Activated CD8-positive, alpha-beta memory T cell treated with anti-CD3 and anti-CD28 coated beads, Interleukin-2, amount 10 ng/mL, durations not matched to agents 7 days and 5 days (primary cell): ENCODE results near the gene CLK2. TPM values are rescaled to one million over a fixed set of nuclear protein-coding genes. Genes with fewer than 3 reads are reported as not detected.
"Not testable (repeated sequence)": the region's sequence is repeated elsewhere in the genome, so short reads cannot be mapped to it uniquely, and the experiment has no call there.

ENCODE experiments used
- ATAC-seq: fragments of 150-1000 bp; cut with Tn5 transposase; one replicate; pipeline ENCODE4 v1.10.0; 2021; ENCODE audit warnings: moderate library complexity
- CTCF ChIA-PET: fragments of 350-600 bp; sonication (Branson Sonifier 250); formaldehyde crosslinking; loops from one replicate; lab custom pipeline; 2021; ENCODE audit warnings: antibody characterized with exemption; lab: Charles Lee
- DNase-seq: peaks from one replicate; pipeline ENCODE4 v3.0.0-alpha.2; 2020
- H3K27ac Mint-ChIP-seq: one replicate; pipeline ENCODE4 v1.8.0; 2021; ENCODE audit warnings: mild to moderate bottlenecking, mixed read lengths
- H3K27me3 Mint-ChIP-seq: one replicate; pipeline ENCODE4 v1.8.0; 2021; ENCODE audit warnings: mixed read lengths
- H3K36me3 Mint-ChIP-seq: one replicate; pipeline ENCODE4 v1.8.0; 2021; ENCODE audit warnings: mild to moderate bottlenecking, mixed read lengths
- H3K4me1 Mint-ChIP-seq: one replicate; pipeline ENCODE4 v1.8.0; 2021; ENCODE audit warnings: mixed read lengths
- H3K4me3 Mint-ChIP-seq: one replicate; pipeline ENCODE4 v1.8.0; 2021; ENCODE audit warnings: mild to moderate bottlenecking, moderate library complexity, mixed read lengths
- H3K9me3 Mint-ChIP-seq: one replicate; pipeline ENCODE4 v1.8.0; 2022; ENCODE audit warnings: low read depth, mixed read lengths
- total RNA-seq, 2 experiments: library from RNA; stranded (reverse); gene quantifications; one replicate each; pipeline ENCODE4 v1.2.3, GENCODE V29; 2021

The CLK2 gene
- total RNA-seq, 2 experiments from 2014 or later = 94.8 to 108 TPM

- Mint-ChIP-seq H3K27me3 (peaks cover 3% of the 10 kb centered on the region), H3K4me1 (peaks cover 51% of the 10 kb centered on the region), H3K36me3 (peaks cover 9% of the 10 kb centered on the region), H3K9me3 (no peaks in the 10 kb centered on the region), H3K27ac (peak overlapping the region; percentile 98), H3K4me3 (peak overlapping the region; percentile 74)
- CTCF ChIA-PET = interaction anchor here (0.5 to 6.5 kb wide), 15 partner anchors 8 to 283 kb away, joined by 3 to 41 read pairs (median 4); partner anchors contain the start of genes KRTCAP2, MTX1, SCAMP3 and THBS3
- ATAC-seq = peak; percentile 97
- DNase-seq = peak; percentile 100
Measured at GRCh38 chr1:155244368-155245162, 28.7 kb downstream of the CLK2 start.

- peak overlapping the region; percentile 98 for H3K27ac Mint-ChIP-seq
- no peak for DNase-seq
Measured at GRCh38 chr1:155242805-155243358, 30.4 kb downstream of the CLK2 start.

GRCh38 chr1:155241841-155242264 is 31.5 kb downstream of the CLK2 start:
- H3K36me3 Mint-ChIP-seq = peaks cover 14% of the 10 kb centered on the region
- H3K4me1 Mint-ChIP-seq = peaks cover 52% of the 10 kb centered on the region
- peaks cover 3% of the 10 kb centered on the region for H3K27me3 Mint-ChIP-seq
- H3K9me3 Mint-ChIP-seq = no peaks in the 10 kb centered on the region
- peak overlapping the region; percentile 86 for H3K27ac Mint-ChIP-seq
- CTCF ChIA-PET = interaction anchor here (0.6 to 6.5 kb wide), 9 partner anchors 9 to 1585 kb away, joined by 3 to 41 read pairs (median 5); partner anchors contain the start of genes KRTCAP2, MTX1, SCAMP3 and THBS3
- no peak for DNase-seq
- no peak for ATAC-seq
- peak overlapping the region; percentile 46 for H3K4me3 Mint-ChIP-seq

More at GRCh38 chr1:155242805-155243358, 30.4 kb downstream of the CLK2 start:
- Mint-ChIP-seq H3K9me3 (no peaks in the 10 kb centered on the region), H3K36me3 (peaks cover 11% of the 10 kb centered on the region), H3K4me3 (peak overlapping the region; percentile 74), H3K4me1 (peaks cover 52% of the 10 kb centered on the region), H3K27me3 (peaks cover 3% of the 10 kb centered on the region)
- CTCF ChIA-PET = interaction anchor here (1.8 to 6.5 kb wide), 6 partner anchors 8 to 80 kb away, joined by 7 to 41 read pairs (median 16); partner anchors contain the start of genes KRTCAP2, MTX1 and THBS3
- ATAC-seq = no peak

- ATAC-seq (peak; percentile 32), DNase-seq (peak; percentile 87)
- peak overlapping the region; percentile 86 for H3K27ac Mint-ChIP-seq
- peaks cover 16% of the 10 kb centered on the region for H3K36me3 Mint-ChIP-seq
- H3K9me3 Mint-ChIP-seq = no peaks in the 10 kb centered on the region
- CTCF ChIA-PET = interaction anchor here (0.6 to 5.4 kb wide), 9 partner anchors 9 to 1584 kb away, joined by 3 to 41 read pairs (median 4); partner anchors contain the start of genes KRTCAP2, MTX1, SCAMP3 and THBS3
- peaks cover 3% of the 10 kb centered on the region for H3K27me3 Mint-ChIP-seq
- H3K4me1 Mint-ChIP-seq = peaks cover 52% of the 10 kb centered on the region
- peak overlapping the region; percentile 84 for H3K4me3 Mint-ChIP-seq
Measured at GRCh38 chr1:155241069-155241679, 32.1 kb downstream of the CLK2 start.

- CTCF ChIA-PET = interaction anchor here (1.0 to 1.1 kb wide), 3 partner anchors 8 to 15 kb away, joined by 3 to 6 read pairs (median 4); no protein-coding TSS in a partner anchor
- H3K36me3 Mint-ChIP-seq = peaks cover 19% of the 10 kb centered on the region
- no peak overlapping the region for H3K4me3 Mint-ChIP-seq
- no peaks in the 10 kb centered on the region for H3K9me3 Mint-ChIP-seq
- no peak overlapping the region for H3K27ac Mint-ChIP-seq
- DNase-seq (no peak), ATAC-seq (no peak)
- no peaks in the 10 kb centered on the region for H3K27me3 Mint-ChIP-seq
- peaks cover 28% of the 10 kb centered on the region for H3K4me1 Mint-ChIP-seq
Measured at GRCh38 chr1:155236451-155236850, 36.9 kb downstream of the CLK2 start.

GRCh38 chr1:155235375-155235774 is 37.9 kb downstream of the CLK2 start:
- not testable (repeated sequence) for ATAC-seq, H3K27me3 Mint-ChIP-seq, DNase-seq, H3K4me3 Mint-ChIP-seq, H3K9me3 Mint-ChIP-seq
- H3K36me3 Mint-ChIP-seq = peaks cover 17% of the 10 kb centered on the region
- CTCF ChIA-PET = interaction anchor here (1.0 kb wide), 1 partner anchor 8 kb away, joined by 4 read pairs; no protein-coding TSS in a partner anchor
- peak overlapping the region; percentile 70 for H3K27ac Mint-ChIP-seq
- peaks cover 18% of the 10 kb centered on the region for H3K4me1 Mint-ChIP-seq

GRCh38 chr1:155233502-155233901 is 39.8 kb downstream of the CLK2 start:
- ATAC-seq, CTCF ChIA-PET, H3K27ac Mint-ChIP-seq: not testable (repeated sequence)

GRCh38 chr1:155232001-155232978 is 41.0 kb downstream of the CLK2 start:
- DNase-seq = not testable (repeated sequence)
- CTCF ChIA-PET = interaction anchor here (1.0 kb wide), 1 partner anchor 19 kb away, joined by 4 read pairs; no protein-coding TSS in a partner anchor
- peaks cover 22% of the 10 kb centered on the region for H3K4me1 Mint-ChIP-seq

More at GRCh38 chr1:155233502-155233901, 39.8 kb downstream of the CLK2 start:
- H3K27me3 Mint-ChIP-seq, H3K4me3 Mint-ChIP-seq, H3K9me3 Mint-ChIP-seq, DNase-seq: not testable (repeated sequence)
- H3K4me1 Mint-ChIP-seq = peaks cover 12% of the 10 kb centered on the region
- H3K36me3 Mint-ChIP-seq = peaks cover 17% of the 10 kb centered on the region

GRCh38 chr1:155231302-155231701 is 42.0 kb downstream of the CLK2 start:
- not testable (repeated sequence) for H3K27me3 Mint-ChIP-seq, H3K9me3 Mint-ChIP-seq, H3K27ac Mint-ChIP-seq, ATAC-seq, H3K4me3 Mint-ChIP-seq, DNase-seq
- CTCF ChIA-PET = interaction anchor here (1.0 kb wide), 1 partner anchor 20 kb away, joined by 4 read pairs; no protein-coding TSS in a partner anchor
- H3K36me3 Mint-ChIP-seq = peaks cover 10% of the 10 kb centered on the region
- H3K4me1 Mint-ChIP-seq = peaks cover 29% of the 10 kb centered on the region

More at GRCh38 chr1:155232001-155232978, 41.0 kb downstream of the CLK2 start:
- H3K27me3 Mint-ChIP-seq, H3K4me3 Mint-ChIP-seq, ATAC-seq, H3K9me3 Mint-ChIP-seq, H3K27ac Mint-ChIP-seq: not testable (repeated sequence)
- H3K36me3 Mint-ChIP-seq = peaks cover 15% of the 10 kb centered on the region

GRCh38 chr1:155228096-155228427 is 45.2 kb downstream of the CLK2 start:
- no peak for ATAC-seq

GRCh38 chr1:155227261-155228095 is 45.8 kb downstream of the CLK2 start:
- H3K27me3 Mint-ChIP-seq = no peaks in the 10 kb centered on the region
- no peaks in the 10 kb centered on the region for H3K9me3 Mint-ChIP-seq
- peaks cover 4% of the 10 kb centered on the region for H3K36me3 Mint-ChIP-seq

More at GRCh38 chr1:155228096-155228427, 45.2 kb downstream of the CLK2 start:
- H3K27ac Mint-ChIP-seq = peak overlapping the region; percentile 98
- peaks cover 4% of the 10 kb centered on the region for H3K36me3 Mint-ChIP-seq
- H3K4me1 Mint-ChIP-seq = peaks cover 41% of the 10 kb centered on the region
- peak overlapping the region; percentile 98 for H3K4me3 Mint-ChIP-seq
- DNase-seq = no peak
- CTCF ChIA-PET = interaction anchor here (1.1 to 6.8 kb wide), 11 partner anchors 8 to 96 kb away, joined by 3 to 77 read pairs (median 8); partner anchors contain the start of genes KRTCAP2, MTX1 and THBS3
- H3K27me3 Mint-ChIP-seq = no peaks in the 10 kb centered on the region
- H3K9me3 Mint-ChIP-seq = no peaks in the 10 kb centered on the region

More at GRCh38 chr1:155227261-155228095, 45.8 kb downstream of the CLK2 start:
- Mint-ChIP-seq H3K27ac (peak overlapping the region; percentile 98), H3K4me3 (peak overlapping the region; percentile 98), H3K4me1 (peaks cover 41% of the 10 kb centered on the region)
- CTCF ChIA-PET = interaction anchor here (0.6 to 6.8 kb wide), 16 partner anchors 8 to 393 kb away, joined by 3 to 77 read pairs (median 6); partner anchors contain the start of genes KRTCAP2, MTX1 and THBS3
- peak; percentile 100 for DNase-seq
- peak; percentile 97 for ATAC-seq
